Activated T-cell treated with anti-CD3 and anti-CD28 coated beads, Interleukin-2, amount 50 U/mL, for 24 hours (primary cell): ENCODE results near the gene ADNP2.

ENCODE experiments used
- DNase-seq: peaks from one replicate; pipeline ENCODE4 v3.0.0-alpha.2; 2020
- H3K27ac Mint-ChIP-seq: 2 replicates; pipeline ENCODE4 v1.8.0; 2020; ENCODE audit warnings: mild to moderate bottlenecking, mixed read lengths
- H3K27me3 Mint-ChIP-seq: 2 replicates; pipeline ENCODE4 v1.8.0; 2020; ENCODE audit warnings: mixed read lengths
- H3K36me3 Mint-ChIP-seq: 2 replicates; pipeline ENCODE4 v1.8.0; 2020; ENCODE audit warnings: low read depth, mixed read lengths
- H3K4me1 Mint-ChIP-seq: 2 replicates; pipeline ENCODE4 v1.8.0; 2020; ENCODE audit warnings: low read depth, mixed read lengths
- H3K4me3 Mint-ChIP-seq: 2 replicates; pipeline ENCODE4 v1.8.0; 2020; ENCODE audit warnings: mild to moderate bottlenecking, moderate library complexity, mixed read lengths
- H3K9me3 Mint-ChIP-seq: 2 replicates; pipeline ENCODE4 v1.8.0; 2020; ENCODE audit warnings: mixed read lengths

Gene ADNP2

GRCh38 chr18:80108739-80109675, at the start of gene ADNP2:
ADNP2 (plus strand) TSS chr18:80109262; CDS start chr18:80117543, 8,281 bp downstream.
- peak; percentile 90 for DNase-seq
- H3K27me3 Mint-ChIP-seq = no peaks in the 10 kb centered on the region
- peak within 1 kb of the TSS; percentile 84 for H3K4me3 Mint-ChIP-seq
- no peaks in the 10 kb centered on the region for H3K9me3 Mint-ChIP-seq
- H3K4me1 Mint-ChIP-seq = peaks cover 60% of the 10 kb centered on the region
- H3K27ac Mint-ChIP-seq = peak within 1 kb of the TSS; percentile 92
- H3K36me3 Mint-ChIP-seq = peaks cover 32% of the 10 kb centered on the region

GRCh38 chr18:80059945-80060344, 49.1 kb upstream of the ADNP2 start:
- H3K27me3 Mint-ChIP-seq = peaks cover 2% of the 10 kb centered on the region
- H3K36me3 Mint-ChIP-seq = peaks cover 9% of the 10 kb centered on the region
- H3K9me3 Mint-ChIP-seq = peaks cover 35% of the 10 kb centered on the region
- no peaks in the 10 kb centered on the region for H3K4me1 Mint-ChIP-seq
- no peak for DNase-seq
- H3K27ac Mint-ChIP-seq = no peak overlapping the region
- H3K4me3 Mint-ChIP-seq = no peak overlapping the region

- no peak for DNase-seq
- Mint-ChIP-seq H3K4me3 (no peak overlapping the region), H3K36me3 (peaks cover 5% of the 10 kb centered on the region), H3K27me3 (peaks cover 2% of the 10 kb centered on the region), H3K27ac (no peak overlapping the region), H3K9me3 (peaks cover 5% of the 10 kb centered on the region), H3K4me1 (no peaks in the 10 kb centered on the region)
Observed at GRCh38 chr18:80065705-80066104, 43.4 kb upstream of the ADNP2 start.

- H3K36me3 Mint-ChIP-seq = peaks cover 2% of the 10 kb centered on the region
- H3K9me3 Mint-ChIP-seq = peaks cover 2% of the 10 kb centered on the region
- H3K27ac Mint-ChIP-seq = no peak overlapping the region
- H3K4me1 Mint-ChIP-seq = no peaks in the 10 kb centered on the region
- H3K4me3 Mint-ChIP-seq = no peak overlapping the region
- H3K27me3 Mint-ChIP-seq = no peaks in the 10 kb centered on the region
- no peak for DNase-seq
Observed at GRCh38 chr18:80067321-80067720, 41.7 kb upstream of the ADNP2 start.

GRCh38 chr18:80067897-80068296, 41.2 kb upstream of the ADNP2 start:
- Mint-ChIP-seq H3K4me1 (no peaks in the 10 kb centered on the region), H3K9me3 (peaks cover 2% of the 10 kb centered on the region), H3K27me3 (no peaks in the 10 kb centered on the region), H3K4me3 (no peak overlapping the region), H3K36me3 (no peaks in the 10 kb centered on the region), H3K27ac (no peak overlapping the region)
- DNase-seq = no peak

- H3K27ac Mint-ChIP-seq = no peak overlapping the region
- no peaks in the 10 kb centered on the region for H3K9me3 Mint-ChIP-seq
Observed at GRCh38 chr18:80068571-80069272, 40.3 kb upstream of the ADNP2 start.

GRCh38 chr18:80070825-80071224, 38.2 kb upstream of the ADNP2 start:
- no peaks in the 10 kb centered on the region for H3K9me3 Mint-ChIP-seq
- no peaks in the 10 kb centered on the region for H3K36me3 Mint-ChIP-seq
- DNase-seq = no peak
- no peaks in the 10 kb centered on the region for H3K27me3 Mint-ChIP-seq
- no peaks in the 10 kb centered on the region for H3K4me1 Mint-ChIP-seq
- no peak overlapping the region for H3K27ac Mint-ChIP-seq
- no peak overlapping the region for H3K4me3 Mint-ChIP-seq

More at GRCh38 chr18:80068571-80069272, 40.3 kb upstream of the ADNP2 start:
- Mint-ChIP-seq H3K36me3 (no peaks in the 10 kb centered on the region), H3K27me3 (no peaks in the 10 kb centered on the region), H3K4me3 (no peak overlapping the region), H3K4me1 (no peaks in the 10 kb centered on the region)
- no peak for DNase-seq

GRCh38 chr18:80074183-80074582, 34.9 kb upstream of the ADNP2 start:
- Mint-ChIP-seq H3K4me1 (no peaks in the 10 kb centered on the region), H3K4me3 (no peak overlapping the region), H3K36me3 (no peaks in the 10 kb centered on the region), H3K27ac (no peak overlapping the region), H3K27me3 (no peaks in the 10 kb centered on the region), H3K9me3 (no peaks in the 10 kb centered on the region)
- DNase-seq = no peak

- Mint-ChIP-seq H3K9me3 (no peaks in the 10 kb centered on the region), H3K27me3 (no peaks in the 10 kb centered on the region), H3K36me3 (no peaks in the 10 kb centered on the region), H3K4me1 (no peaks in the 10 kb centered on the region), H3K27ac (no peak overlapping the region), H3K4me3 (no peak overlapping the region)
- no peak for DNase-seq
Observed at GRCh38 chr18:80074697-80075096, 34.4 kb upstream of the ADNP2 start.

GRCh38 chr18:80075940-80076339, 33.1 kb upstream of the ADNP2 start:
- no peak for DNase-seq
- Mint-ChIP-seq H3K4me1 (no peaks in the 10 kb centered on the region), H3K27me3 (no peaks in the 10 kb centered on the region), H3K36me3 (no peaks in the 10 kb centered on the region), H3K27ac (no peak overlapping the region), H3K4me3 (no peak overlapping the region), H3K9me3 (no peaks in the 10 kb centered on the region)

GRCh38 chr18:80076379-80076778, 32.7 kb upstream of the ADNP2 start:
- no peaks in the 10 kb centered on the region for H3K27me3 Mint-ChIP-seq
- DNase-seq = no peak
- H3K9me3 Mint-ChIP-seq = no peaks in the 10 kb centered on the region
- no peaks in the 10 kb centered on the region for H3K4me1 Mint-ChIP-seq
- no peak overlapping the region for H3K4me3 Mint-ChIP-seq
- no peaks in the 10 kb centered on the region for H3K36me3 Mint-ChIP-seq
- no peak overlapping the region for H3K27ac Mint-ChIP-seq

- no peaks in the 10 kb centered on the region for H3K4me1 Mint-ChIP-seq
- no peak overlapping the region for H3K4me3 Mint-ChIP-seq
- peaks cover 3% of the 10 kb centered on the region for H3K27me3 Mint-ChIP-seq
- H3K36me3 Mint-ChIP-seq = no peaks in the 10 kb centered on the region
- no peak for DNase-seq
- H3K27ac Mint-ChIP-seq = no peak overlapping the region
- no peaks in the 10 kb centered on the region for H3K9me3 Mint-ChIP-seq
Observed at GRCh38 chr18:80077873-80078272, 31.2 kb upstream of the ADNP2 start.

GRCh38 chr18:80086281-80086680, 22.8 kb upstream of the ADNP2 start:
- H3K36me3 Mint-ChIP-seq = no peaks in the 10 kb centered on the region
- no peak overlapping the region for H3K4me3 Mint-ChIP-seq
- peaks cover 16% of the 10 kb centered on the region for H3K27me3 Mint-ChIP-seq
- peaks cover 20% of the 10 kb centered on the region for H3K9me3 Mint-ChIP-seq
- no peak for DNase-seq
- H3K4me1 Mint-ChIP-seq = no peaks in the 10 kb centered on the region
- no peak overlapping the region for H3K27ac Mint-ChIP-seq

- Mint-ChIP-seq H3K27ac (no peak overlapping the region), H3K36me3 (no peaks in the 10 kb centered on the region), H3K4me1 (no peaks in the 10 kb centered on the region), H3K4me3 (no peak overlapping the region), H3K27me3 (peaks cover 26% of the 10 kb centered on the region), H3K9me3 (peaks cover 22% of the 10 kb centered on the region)
- DNase-seq = no peak
Observed at GRCh38 chr18:80088036-80088435, 21.0 kb upstream of the ADNP2 start.

- Mint-ChIP-seq H3K4me1 (no peaks in the 10 kb centered on the region), H3K27me3 (peaks cover 28% of the 10 kb centered on the region), H3K27ac (no peak overlapping the region), H3K4me3 (no peak overlapping the region), H3K36me3 (no peaks in the 10 kb centered on the region), H3K9me3 (peaks cover 22% of the 10 kb centered on the region)
- no peak for DNase-seq
Observed at GRCh38 chr18:80088823-80089222, 20.2 kb upstream of the ADNP2 start.
